Stimulated activated CD4-positive, alpha-beta T cell treated with anti-CD3 and anti-CD28 coated beads, Interleukin-4, amount 100 ng/mL, for 1 hour (primary cell): Measurements from ENCODE around the gene TOB2.

Source experiments
- DNase-seq: peaks from one replicate; pipeline ENCODE4 v3.0.0-alpha.2; 2020

Gene TOB2, protein sequence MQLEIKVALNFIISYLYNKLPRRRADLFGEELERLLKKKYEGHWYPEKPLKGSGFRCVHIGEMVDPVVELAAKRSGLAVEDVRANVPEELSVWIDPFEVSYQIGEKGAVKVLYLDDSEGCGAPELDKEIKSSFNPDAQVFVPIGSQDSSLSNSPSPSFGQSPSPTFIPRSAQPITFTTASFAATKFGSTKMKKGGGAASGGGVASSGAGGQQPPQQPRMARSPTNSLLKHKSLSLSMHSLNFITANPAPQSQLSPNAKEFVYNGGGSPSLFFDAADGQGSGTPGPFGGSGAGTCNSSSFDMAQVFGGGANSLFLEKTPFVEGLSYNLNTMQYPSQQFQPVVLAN

DNA sequence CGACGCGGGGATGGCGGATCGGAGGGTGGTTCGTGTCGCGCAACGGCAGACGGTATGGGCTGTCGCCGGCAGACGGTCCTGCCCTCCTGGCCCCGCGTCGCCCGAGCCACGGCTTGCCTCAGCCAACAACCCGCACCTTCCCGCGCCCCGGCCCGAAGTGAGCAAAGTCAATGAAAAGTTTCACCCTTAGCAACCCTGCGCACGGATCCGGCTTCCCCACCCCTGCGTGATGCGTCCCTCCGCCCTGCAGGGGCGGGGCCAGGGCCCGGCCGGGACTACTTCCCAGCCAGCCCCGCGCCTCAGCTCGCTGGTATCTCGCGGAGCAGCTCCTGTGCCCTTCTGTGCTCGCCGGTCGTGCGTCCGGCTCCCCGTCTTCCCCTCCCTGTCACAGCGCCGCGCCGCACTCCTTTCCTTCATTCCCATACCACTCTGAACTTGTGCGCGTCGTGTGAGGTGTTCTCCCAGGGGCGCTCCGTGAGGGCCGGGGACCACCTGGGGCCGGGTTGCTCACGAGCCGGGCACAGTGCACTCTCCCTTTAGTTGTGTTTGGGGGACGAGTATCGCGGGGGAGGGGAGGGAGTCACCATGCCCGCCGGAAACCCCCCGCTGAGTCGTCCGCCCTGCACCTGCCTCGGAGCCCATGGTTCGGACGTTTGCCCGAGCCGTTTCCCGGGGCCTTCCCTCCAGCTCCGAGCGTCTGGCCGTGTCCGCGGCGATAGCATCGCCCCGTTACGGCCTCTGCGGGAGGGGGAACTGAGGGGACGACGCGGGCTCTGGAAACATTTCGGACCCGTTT, at the start of gene TOB2:
TSS of gene TOB2 (minus strand) at position 163 of the 796 bp plus-strand sequence. CDS start 9,456 bp downstream, outside the sequence.
- DNase-seq, result peak; percentile 94

DNA sequence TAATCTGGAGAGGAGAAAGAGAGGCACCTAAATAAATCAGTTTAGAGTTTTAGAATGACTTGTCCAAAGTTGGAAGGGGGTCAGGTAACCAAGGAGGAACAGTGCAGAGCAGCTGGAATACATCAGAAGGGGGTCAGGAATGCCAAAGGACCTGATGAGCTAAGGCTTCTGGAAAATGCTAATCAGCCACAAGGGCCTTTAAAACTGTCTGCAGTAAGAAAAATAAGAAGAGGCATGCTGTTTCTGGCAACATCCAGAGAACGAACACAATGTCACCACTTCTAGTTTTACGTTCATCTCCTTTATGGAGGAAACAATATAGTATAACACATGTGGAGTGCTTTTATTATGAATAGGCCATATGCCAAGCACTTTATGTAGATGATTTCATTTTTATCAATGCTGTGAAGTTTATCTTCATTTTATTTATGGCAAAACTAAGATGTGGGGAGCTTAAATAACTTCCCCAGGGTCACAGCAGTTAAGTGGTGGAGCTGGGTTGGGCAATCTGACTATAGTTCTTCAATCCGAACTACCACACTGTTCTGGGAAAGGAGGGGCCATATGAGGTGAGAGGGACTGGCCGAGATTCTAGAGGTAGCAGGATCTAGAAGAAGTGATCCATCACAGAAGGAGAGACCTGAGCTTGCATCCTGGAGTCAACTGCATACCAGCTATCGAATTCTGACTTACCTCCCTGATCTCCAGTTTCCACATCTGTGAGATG, 44.9 kb upstream of the TOB2 start:
- no peak for DNase-seq

DNA sequence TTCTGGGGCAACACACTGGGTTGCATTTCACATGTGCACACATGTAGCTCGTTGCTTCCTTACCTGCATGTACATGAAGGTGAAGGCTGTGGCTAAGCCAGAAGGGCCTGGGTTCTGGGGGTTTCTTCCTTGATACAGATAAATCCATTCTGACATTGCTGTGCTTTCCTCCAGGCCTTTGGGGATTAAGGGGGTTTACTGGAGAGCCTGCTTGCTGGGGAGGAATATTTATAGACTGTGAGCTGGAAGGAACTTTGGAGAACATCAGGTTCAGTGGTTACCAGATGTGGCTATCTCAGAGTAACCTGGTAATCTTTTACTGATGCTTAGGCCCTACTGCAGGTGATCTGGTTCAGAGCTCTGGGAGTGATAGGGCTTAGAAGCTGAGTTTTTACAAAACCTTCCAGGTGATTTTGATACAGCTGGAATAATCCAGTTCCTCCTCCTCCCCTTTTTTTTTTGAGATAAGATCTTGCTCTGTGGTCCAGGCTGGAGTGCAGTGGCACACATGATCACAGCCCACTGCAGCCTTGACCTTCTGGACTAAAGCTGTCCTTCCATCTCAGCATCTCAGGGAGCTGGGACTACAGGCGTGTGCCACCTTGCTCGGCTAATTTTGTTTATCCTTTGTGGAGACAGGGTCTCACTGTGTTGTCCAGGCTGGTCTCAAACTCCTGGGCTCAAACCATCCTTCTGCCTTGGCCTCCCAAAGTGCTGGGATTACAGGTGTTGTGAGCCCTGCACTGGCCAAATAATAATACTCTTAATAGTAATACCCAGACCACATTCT, 42.2 kb upstream of the TOB2 start:
- DNase-seq, result no peak

DNA sequence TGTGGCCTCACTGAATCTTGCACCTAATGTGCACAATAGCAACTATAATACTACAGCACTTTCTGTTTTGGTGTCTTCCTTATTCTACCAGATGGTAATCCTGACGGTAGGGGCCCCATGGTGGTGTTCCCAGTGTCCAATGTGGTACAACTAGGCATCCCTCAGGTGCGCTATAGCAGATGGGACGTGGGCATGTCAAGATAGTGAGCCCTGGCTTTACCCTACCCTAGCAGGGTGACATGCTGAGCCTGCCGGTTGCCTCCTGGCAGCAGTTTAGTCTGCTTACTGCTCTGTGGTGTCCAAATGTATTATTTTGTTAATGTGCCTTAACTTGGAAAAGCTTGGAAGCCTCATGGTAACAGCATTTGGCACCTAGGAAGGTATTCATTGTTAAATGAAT, 41.5 kb upstream of the TOB2 start:
- DNase-seq, result no peak

DNA sequence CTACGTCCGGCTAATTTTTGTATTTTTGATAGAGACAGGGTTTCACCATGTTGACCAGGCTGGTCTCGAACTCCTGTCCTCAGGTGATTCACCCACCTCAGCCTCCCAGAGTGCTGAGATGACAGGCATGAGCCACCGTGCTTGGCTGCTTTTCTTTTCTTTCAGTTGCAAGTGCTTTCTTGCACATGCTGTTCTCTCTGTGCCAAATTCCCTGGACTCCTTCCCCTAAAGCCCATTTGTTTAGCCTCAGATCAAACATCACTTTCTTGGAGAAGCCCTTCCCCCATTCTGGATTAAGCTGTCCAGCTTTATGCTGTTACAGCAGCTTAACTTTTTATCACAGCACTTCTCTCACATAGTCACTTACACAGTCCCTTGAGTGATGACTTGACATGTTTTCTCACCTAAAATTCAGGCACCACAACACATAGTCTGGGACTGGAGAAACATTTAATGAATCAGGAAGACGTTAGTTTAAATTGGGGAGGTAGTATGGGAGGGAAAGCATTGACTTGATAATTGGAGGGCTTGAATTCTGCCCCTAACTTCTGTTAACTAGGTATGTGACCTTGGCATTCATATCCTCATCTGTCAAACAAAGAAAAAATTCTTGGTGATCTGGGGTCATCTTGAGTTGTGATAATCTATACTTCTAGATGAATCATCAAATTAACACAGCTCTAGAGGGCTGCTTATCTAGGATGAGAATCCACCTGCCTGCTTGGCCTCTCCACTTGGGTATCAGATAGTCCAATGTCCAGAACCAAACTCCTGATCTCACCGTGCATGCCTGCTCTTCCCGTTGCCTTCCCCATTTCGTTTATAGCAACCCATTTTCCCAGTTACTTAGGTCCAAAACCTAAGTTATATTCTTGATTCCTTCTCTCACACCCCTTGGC, 40.7 kb upstream of the TOB2 start:
- no peak for DNase-seq

DNA sequence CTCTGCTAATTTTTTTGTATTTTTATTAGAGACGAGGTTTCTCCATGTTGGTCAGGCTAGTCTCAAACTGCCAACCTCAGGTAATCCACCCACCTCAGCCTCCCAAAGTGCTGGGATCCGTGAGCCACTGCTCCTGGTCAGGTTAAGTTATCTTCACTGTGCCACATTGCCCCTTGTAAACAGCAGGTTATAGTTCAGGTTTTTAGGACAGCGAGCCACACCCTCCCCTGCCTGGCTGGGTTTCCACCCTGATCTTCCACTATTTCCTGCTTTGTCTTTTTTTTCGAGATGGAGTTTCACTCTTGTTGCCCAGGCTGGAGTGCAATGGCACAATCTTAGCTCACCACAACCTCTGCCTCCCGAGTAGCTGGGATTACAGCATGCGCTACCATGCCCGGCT, 38.4 kb upstream of the TOB2 start:
- no peak for DNase-seq

DNA sequence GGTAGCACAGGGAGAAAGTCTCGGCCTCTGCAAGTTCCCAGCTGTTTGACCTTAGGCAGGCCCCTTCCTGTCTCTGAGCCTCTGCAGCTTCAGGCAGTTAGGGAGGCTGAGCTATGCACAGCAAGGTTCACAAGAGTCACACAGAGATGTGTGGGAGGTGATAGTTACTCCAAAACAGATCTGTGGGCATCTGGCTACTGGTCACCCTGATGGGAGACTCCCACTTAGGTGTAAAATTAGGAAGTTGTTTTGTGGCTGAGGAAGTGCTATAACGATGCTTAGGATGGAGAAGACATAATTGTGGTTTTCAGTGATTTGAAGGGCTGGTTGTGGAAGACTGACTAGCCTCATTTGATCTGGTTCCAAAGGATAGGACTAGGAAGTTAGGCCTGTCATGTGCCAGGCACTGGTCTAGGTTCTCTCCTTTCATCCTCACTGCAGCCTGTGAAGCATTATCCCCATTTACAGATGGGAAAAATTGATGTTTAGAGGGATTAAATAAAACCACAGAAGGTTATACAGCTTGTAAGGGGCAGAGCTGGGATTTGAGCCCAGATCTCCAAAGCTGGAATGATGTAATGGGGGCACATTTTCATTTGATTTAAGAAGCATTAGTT, 35.8 kb upstream of the TOB2 start:
- no peak for DNase-seq

DNA sequence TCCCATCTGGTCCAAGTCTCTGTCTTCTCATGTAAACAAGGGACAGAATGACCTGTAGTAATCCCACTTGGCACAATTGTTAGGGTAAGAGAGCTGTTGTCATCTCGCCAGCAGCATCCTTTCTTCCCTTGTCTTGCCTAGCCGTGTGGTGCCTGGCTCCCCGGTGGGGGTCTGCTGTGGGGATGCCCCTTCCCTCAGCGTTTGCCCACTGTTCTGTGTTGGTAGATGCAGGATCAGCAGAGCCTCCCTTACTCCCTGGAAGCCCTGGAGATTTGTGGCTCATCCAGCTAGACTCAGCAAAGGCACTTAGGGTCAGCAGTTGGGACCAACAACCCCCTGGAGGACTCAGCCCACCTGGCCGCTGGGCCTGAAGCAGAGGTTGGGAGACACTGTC, 35.3 kb upstream of the TOB2 start:
- DNase-seq, result no peak

DNA sequence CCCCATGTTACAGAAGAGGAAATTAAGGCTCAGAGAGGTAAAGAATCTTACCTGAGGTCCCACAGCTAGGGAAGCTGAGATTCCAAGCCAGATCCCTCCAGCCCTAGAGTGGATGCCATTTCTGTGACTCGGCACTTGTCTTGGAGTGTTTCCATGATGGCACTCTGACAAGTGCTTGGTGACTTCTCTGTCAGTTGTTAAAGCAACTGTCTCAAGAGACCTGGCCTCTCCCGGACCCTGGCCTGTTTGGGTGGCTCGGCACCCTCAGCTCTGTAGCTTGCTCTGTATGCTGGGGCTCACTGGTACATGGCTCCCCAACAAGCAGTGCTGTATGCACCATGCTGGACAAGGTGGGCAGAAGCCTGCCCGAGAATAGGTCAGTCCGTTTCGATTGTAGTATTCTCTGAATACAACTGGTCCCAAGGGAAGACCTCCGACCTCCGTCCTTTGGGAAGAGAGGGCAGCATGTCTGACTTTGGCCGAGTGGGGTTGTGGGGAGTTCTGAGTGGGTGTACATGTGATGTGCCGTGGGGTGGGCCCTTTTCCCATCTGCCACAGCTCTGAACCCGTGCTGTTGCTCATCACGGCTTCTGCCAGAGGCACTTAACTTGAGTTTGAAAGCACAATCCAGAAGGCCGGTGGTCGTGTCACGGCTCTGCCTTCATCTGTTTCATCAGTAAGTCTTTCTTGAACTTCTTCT, 34.7 kb upstream of the TOB2 start:
- no peak for DNase-seq

DNA sequence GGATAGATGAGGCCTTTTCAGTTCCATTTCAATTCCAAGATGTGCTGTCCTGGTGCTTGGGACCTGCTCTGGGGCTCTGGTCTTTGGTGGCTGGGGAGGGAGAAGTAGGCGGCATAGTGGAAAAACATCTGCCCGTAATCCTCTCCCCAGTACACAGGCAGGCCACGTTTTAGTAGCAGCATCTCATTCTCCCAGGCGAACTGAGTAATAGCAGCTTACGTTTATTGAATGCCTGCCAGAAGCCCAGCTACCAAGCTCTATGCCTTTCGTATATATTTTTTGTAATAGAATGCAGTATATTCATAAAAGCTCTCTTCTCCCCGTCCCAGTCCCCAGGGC, 33.8 kb upstream of the TOB2 start:
- no peak for DNase-seq

DNA sequence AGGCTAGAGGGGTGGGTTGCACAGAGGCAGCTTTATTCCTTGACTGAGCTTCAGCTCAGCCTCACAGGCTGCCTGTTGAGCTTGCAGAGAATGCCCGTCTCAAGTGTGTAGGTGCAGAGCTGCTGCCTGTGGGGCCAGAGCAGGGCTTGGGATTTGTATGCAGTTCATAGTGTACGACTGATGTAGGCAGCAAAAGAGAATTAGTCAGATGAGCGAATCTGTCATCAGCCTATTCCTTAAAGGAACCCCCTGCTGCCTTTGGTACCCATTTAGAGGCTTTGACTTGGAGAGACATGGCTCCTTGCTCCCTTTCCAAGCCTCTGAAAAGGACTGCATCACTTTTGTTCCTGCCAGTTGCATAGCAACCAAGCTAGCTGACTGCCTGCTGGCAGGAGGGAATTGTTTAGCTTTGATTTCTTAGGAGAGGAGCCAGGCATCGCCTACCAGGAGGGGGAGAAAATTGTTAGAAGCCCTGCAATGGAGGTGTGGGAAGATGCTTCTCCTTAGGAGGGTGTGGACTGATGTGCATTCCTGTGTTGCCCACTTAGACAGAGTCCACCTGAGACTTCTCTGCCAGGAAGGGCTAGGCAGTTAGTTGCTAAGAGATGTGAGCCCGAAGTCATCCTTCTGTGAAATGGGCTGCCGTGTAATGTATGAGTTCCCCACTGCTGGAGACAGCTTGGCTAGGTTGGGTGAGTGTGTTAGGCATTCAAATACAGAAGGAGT, 33.2 kb upstream of the TOB2 start:
- DNase-seq, result no peak

DNA sequence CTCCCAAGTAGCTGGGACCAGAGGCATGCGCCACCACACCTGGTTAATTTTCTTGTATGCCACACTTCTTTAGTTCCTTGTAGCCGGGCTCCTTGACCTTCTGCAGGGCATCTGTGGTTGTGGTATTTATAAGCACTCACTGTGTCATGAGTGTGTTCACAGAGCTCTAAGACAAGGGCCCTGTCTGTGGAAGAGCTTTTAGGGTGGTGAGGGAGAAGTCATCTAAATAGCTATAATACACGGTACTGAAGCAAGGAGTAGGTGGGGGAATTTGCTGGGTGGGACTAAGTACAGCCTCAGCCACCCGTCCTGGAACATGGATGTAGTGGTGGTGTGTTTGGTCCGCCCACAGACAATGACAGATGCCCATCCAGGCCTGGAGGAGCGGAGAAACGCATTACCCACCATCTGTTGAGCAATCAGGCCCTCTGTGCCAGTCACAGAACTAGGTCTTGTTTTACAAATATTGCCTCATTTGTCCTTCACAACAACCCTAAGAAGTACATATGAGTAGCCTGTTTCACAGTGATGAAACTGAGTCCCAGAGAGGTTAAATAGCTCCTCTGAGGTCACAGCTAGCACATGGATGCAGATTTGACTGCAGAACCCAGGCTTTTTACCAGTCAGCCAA, 32.4 kb upstream of the TOB2 start:
- DNase-seq, result no peak

DNA sequence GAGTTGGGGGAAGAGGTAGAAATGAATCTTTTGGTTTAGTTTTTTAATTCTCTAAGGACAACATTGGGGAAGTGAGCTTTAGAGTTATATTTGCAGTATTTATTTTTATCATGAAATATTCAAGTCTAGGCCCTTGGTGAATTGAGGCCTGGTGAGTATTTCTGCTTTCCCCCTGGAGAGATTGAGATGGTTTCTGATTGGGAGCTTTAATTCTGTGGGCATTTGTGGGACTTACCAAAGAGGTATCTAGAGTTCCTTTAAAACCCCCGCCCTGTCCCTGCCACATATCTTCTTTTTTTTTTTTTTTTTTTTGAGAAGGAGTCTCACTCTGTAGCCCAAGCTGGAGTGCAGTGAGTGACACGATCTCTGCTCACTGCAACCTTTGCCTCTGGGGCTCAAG, 31.9 kb upstream of the TOB2 start:
- no peak for DNase-seq

DNA sequence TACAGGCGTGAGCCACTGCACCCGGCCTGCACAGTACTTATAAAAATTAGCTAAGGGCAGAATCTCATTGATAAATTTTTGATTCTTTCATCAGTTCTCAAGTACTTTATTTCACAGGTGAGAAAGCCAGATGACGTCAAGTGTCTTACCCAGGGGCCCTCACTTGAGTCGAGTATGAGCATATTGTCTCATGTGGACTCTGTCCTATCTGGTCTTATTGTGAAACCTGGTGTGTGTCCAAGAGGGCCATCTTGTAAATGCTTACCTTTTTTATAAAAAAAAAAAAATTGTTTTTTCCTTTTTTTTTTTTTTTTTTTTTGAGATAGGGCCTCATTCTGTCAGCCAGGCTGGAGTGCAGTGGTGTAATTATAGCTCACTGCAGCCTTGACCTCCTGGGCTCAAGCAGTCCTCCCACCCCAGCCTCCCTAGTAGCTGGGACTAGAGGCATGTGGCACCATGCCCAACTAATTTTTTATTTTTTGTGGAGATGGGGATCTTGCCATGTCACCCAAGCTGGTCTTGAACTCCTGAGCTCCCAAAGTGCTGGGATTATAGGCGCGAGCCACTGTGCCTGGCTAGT, 28.4 kb upstream of the TOB2 start:
- DNase-seq, result no peak

DNA sequence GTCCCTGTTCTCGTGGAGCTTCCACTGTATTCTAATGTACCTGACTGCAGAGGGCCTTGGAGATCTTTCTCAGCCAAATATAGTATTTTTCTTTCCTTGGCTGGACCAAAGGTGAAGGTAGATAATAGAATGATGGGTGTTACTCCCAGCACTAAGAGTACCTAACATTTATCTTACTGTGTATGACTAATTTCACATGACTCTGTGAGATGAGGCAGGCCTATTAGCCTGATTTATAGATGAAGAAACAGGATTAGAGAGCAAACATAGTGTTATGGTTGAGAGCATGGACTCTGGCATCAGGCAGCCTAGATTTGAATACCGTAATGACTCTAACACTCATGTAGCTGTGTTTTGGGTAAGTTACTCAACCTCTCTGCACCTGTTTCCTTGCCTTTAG, 25.0 kb upstream of the TOB2 start:
- no peak for DNase-seq

DNA sequence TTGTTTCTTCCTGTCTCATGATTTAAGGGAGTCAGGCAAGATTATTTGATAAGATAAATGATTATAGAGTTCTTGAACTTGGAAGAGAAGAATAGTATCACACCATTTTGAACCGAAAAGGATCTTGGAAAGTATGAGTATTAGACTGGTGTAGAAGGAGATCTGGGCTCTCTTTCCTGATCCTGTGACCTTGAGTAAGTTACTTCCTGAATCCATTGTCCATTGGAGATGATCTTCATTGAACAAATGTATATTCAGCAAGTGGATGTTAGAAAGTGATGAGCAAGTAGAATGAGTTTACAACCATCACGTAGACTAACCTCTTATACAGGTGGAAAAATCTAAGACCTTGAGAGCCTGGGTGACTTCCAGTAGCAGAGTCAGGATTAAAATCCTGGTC, 24.3 kb upstream of the TOB2 start:
- no peak for DNase-seq

DNA sequence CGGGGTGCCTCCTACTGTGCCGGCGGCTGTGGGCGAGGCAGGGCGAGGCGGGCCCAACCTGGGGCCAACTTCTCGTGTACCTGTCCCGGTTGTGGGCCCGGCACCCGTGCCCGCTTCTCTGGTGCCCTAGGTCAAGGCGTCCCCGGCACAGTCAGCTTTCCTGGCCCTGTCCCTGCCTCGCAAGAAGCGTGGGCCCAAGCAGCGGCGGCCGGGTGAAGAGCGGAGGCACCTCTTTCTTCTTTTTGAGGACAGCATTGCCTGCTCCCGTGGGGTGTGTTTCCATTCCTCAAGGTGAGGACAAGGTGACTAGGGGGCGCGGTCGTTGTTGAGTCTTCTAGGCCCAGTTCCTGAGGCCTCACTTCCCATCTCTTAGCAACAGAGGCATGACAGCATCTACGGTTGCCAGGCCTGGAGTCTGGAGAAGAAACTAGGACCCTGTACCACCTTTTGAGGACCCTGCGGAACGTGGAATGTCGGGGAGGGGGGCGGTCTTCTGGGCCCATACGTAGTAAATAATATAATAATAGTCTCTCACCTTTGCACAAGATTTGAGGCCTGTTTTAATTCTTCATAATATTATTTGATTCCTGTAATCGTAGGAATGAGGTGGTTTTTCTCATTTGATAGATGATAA, 22.7 kb upstream of the TOB2 start:
- peak; percentile 42 for DNase-seq

DNA sequence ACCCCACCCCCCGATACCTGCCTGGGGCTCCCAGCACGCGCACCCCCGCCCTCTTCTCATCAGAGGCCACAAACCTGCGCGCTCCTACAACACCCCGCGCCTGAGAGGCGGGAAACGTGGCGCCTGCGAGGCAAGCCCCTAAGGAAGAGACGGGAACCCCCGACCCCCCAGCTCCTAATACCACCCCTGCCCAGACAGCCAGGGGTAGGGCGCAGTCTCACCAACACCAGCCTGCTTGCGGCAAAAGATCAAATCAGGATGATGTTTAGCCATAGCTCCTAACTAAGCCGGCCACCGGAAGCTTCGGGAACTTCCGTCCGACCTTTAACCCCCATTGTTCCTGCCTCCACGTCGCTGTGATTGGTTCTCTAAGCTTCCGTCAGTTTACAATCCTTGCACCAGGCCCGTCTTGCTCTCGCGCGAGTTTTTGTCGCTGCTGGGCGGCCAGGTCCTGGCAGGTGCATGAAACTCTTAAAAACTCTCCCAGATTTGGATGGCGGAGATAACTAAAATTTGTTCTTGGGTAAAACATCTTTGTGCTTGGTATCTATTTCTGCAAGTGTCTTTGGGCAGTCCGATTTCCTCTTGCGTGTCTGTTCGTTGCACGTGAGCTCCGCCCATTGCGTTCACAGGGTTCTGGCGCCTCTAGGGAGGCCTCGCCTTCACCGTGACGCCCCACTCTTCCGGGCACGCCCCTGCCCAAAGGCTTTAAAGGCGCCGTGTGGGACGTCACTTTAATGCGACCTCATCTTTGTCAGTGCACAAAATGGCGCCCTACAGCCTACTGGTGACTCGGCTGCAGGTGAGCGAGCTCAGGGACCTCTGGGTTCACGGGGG, 22.0 kb upstream of the TOB2 start, which contains the start of the genes ACO2 and PHF5A:
TSS of gene ACO2 (plus strand) at position 737 of the 837 bp plus-strand sequence. CDS start at position 767, 30 bp downstream.
TSS of gene PHF5A (minus strand) at position 312 of the 837 bp plus-strand sequence. CDS start at position 273, 39 bp downstream.
- peak; percentile 97 for DNase-seq
